ENCODE data around the gene ISM1.

ISM1 gene

DNA sequence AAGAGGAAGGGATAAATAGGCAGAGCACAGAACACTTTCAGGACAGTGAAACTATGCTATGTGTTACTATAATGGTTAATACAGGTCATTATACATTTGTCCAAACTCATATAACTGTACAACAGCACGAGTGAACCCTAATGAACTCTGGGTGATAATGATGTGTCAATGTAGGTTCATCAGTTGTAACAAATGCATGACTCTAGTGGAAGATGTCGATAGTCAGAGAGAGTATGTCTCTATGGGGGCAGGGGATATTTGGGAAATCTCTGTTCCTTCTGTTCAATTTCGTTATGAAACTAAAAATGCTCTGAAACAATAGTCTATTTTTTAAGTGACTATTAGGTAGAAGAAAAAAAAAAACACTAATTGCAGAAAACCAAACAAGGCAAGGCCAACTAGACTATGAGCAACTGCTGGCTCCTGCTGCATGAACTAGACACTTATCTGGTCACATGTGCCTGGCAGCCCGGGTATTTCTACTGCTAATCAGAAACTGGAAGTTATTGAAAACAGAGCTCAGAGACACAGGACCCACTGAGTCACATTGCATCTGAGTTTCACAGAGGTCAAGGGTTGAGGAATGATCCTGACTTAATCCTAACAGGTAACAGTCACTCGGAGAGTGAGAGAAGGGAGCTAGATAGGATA, 97.9 kb downstream of the ISM1 start:
- DNase-seq = no peak

- DNase-seq = no peak
Measured at GRCh38 chr20:13320702-13321101, 99.6 kb downstream of the ISM1 start.

- DNase-seq = no peak
Measured at GRCh38 chr20:13321416-13321815, 100.3 kb downstream of the ISM1 start.

DNA sequence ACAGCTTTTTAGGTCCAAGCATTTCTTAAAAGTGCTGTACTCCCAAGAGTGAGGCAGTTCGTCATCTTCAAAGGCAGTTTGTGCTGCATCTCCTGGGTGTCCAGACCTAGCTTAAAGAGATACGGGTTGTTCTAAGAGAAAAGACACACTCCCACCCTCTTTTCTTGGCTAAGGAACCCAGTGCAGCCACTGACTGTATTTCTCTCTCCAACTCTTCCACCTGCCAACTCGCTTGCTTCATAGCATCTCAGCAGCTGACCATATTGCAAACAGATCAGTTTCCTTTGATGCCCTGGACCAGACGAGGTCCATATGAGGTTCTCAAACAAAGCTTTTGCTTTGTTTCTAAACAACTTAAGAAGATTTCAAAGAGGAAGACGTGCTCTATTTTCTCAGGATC, 101.1 kb downstream of the ISM1 start:
- DNase-seq = no peak

DNA sequence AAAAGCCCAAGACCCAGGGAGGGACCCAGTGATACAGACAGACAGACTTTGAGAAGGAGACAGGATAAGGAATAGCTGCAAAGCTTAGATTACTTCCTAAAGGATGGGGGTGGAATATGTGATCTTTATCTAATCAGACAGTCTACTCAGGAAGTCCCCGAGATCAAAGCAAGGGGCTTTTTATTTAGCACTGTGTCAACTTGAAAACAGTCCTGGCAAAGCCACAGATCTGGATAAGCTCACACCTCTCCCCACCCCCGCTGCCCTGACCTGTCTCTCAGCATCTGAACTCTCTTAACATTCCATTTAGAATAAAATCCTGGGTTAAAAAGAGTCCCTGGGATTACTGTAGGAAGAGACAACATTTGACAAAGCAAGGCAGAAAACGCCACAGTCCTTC, 101.5 kb downstream of the ISM1 start:
- DNase-seq = no peak

GRCh38 chr20:13325033-13325432, 104.0 kb downstream of the ISM1 start:
- no peak for DNase-seq

GRCh38 chr20:13325796-13326340, 104.8 kb downstream of the ISM1 start:
- DNase-seq = no peak

- DNase-seq = no peak
Measured at GRCh38 chr20:13331536-13331935, 110.5 kb downstream of the ISM1 start.

- no peak for DNase-seq
Measured at GRCh38 chr20:13333036-13333435, 112.0 kb downstream of the ISM1 start.

DNA sequence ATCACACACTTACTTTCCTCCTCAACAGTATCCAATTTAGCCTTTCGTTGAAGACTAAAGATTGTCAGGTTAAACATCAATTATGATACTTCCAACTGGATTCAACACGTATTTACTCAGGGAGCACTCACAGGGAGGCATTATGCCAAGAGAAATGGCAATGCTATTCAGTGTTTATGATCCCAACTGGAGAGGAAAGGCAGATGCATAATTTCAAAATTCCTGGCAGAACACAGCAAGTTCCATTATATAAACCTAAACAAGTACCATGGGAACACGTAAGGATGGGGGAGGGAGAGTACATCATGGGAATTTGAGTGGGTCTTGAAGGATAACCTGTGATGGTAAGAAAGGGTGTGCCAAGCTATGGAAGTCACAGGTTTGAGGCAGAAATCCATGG, 112.7 kb downstream of the ISM1 start:
- no peak for DNase-seq

- peak; percentile 37 for DNase-seq
Measured at GRCh38 chr20:13336308-13337089, 115.4 kb downstream of the ISM1 start.

DNA sequence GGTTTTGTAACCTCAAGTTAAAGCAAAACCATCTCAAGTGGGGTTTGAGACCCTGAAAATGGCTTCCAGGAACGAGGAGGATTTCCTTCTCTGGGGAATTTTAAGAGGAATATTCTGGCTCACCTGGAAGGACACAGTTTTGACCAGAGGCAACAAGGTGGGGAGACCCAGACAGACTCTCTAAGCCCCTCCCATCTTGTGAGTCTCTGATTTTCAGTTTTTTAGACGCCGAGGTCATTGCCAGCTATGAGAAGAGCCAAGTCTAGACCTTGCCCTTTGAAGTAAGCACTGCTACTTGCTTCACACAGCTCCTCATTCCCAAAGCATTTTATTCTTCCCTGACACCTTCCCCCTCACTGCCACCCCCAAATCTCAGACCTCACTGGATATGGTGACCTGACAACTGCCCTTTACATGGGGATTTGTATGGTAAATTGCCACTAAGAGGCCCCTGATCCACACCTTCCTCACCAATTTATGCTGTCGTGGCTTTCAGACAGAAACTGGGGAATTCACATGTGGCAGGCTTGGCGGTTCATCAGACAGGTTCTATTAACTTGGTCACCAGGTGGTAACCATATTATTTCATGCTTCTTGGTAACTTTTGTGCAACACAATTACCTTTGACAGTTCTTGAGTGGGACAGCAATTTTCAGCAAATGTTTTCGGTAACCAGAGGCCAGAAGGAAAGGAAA, 116.2 kb downstream of the ISM1 start:
- no peak for DNase-seq

DNA sequence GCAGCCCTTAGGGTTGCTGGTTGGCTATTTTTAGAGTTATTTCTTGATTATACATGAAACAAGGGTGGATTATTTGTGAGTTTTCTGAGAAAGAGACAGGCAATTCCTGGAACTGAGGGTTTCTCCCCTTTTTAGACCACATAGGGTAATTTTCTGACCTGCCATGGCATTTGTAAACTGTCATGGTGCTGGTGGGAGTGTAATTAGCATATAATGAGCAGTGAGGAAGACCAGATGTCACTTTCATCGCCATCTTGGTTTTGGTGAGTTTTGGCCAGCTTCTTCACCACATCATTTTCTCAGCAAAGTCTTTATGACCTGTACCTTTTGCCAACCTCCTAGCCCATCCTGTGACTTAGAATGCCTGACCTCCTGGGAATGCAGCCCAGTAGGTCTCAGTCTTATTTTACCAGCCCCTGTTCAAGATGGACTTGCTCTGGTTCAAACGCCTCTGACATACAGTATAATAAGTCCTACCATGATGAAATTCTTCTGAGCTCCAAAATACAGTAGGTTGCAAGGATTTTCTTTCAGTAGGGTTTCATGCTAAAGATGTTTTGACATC, 117.1 kb downstream of the ISM1 start:
- no peak for DNase-seq

- no peak for DNase-seq
Measured at GRCh38 chr20:13338999-13339411, 117.9 kb downstream of the ISM1 start.

DNA sequence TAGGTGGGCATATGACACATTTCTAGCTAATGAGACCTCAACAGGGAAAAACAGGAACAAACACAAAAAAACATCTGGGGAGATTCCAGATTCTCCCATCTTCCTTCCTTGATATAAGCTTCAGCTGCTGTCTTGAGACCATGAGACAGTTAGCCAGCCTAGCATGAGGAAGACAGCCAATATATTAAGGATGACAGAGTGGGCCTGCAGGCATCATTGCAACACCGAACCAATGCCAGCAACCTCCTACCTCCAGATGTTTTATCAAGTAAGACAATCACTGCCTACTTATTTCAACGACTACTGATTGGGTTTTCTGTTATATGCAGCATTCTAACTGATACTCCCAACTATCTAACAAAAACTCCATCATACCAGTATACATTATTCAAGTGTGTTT, 119.0 kb downstream of the ISM1 start:
- no peak for DNase-seq

- DNase-seq = peak; percentile 41
Measured at GRCh38 chr20:13341737-13342393, 120.8 kb downstream of the ISM1 start.

- DNase-seq = no peak
Measured at GRCh38 chr20:13342469-13343242, 121.6 kb downstream of the ISM1 start.

GRCh38 chr20:13344671-13345070, 123.6 kb downstream of the ISM1 start:
- DNase-seq = no peak

DNA sequence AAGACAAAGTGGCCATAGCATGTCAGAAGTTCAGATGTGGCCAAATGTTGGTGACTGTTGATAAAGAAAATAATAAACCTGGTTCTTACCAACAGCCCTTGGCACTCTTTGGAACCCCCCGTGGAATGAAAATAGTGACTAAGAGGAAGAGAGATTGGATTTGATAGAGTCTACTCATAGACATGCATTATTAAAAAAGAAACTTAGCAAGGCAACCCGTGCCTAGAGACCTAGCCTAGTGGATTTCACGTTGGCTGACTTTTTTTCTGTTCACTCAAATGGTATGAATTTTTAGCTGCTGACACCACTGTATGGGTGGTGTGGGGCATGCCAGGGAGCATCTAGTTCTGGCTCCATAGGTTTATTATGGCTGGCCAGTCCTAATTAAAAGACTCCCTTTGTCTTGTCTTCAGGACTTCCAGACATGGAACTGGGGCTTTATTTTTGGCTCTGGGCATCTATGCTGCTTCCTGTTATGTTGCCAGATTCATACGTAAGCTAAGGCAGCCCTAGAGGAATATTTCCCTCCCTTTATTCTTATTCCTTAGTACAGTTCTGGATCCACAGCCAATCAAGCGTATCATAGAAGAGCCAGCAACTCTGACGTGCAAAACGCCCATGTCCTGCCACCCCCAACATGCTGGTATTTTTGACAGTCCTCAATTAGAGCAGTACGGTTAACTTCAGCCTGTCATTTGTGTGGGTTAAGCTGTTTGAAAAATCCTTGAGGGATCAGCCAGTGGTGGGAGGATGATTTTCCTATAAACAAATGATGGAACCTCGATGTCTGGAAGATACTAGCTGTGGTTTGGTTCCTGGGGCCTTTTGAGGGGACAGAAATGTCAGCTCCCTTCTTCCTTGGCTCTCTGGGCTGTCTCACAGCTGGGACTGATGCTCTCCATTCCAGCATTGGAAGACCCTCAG, 127.5 kb downstream of the ISM1 start:
- DNase-seq = no peak

DNA sequence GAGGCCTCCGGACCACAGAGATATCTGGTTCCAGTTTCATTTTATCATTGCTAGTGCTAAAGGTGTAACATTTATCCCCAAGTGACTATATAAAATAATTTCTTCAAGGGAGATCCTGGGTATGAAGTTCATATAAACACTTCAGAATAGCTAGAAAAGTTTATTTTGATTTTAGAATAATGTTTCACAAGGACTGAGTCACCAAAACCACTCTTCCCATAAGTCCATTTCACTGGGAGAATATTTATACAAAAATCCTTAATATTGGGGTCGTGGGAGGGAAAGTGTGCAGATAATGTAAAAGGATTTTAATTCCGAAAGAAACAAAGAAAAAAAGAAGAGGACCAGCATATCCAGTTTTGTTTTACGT, 128.1 kb downstream of the ISM1 start:
- DNase-seq = no peak

Data from stimulated activated CD4-positive, alpha-beta T cell treated with anti-CD3 and anti-CD28 coated beads, Interleukin-1b, Interleukin-23, amount 100 ng/mL, for 48 hours (primary cell).